ENCODE measurements around the gene MGAT4B. TPM values are rescaled to one million over a fixed set of nuclear protein-coding genes. Genes with fewer than 3 reads are reported as not detected.
"Not testable (repeated sequence)": the region's sequence is repeated elsewhere in the genome, so short reads cannot be mapped to it uniquely, and the experiment has no call there.

MGAT4B gene
- total RNA-seq, 2 experiments from 2014 or later: 61.1 to 96.5 TPM

GRCh38 chr5:179837076-179838011, 30.7 kb upstream of the MGAT4B start:
- TF ChIP-seq CTCF (conservative IDR thresholded peaks at IDR 0.05; ENCODE audit: low read length): no peak
- POLR2A ChIA-PET: interaction anchor here (0.5 kb wide), 1 partner anchor 26 kb away, joined by 3 read pairs; no protein-coding TSS in a partner anchor

GRCh38 chr5:179836225-179837019, 29.8 kb upstream of the MGAT4B start:
- Histone ChIP-seq H3K4me3 (ENCODE audit: low read depth, low read length, poor library complexity, severe bottlenecking) (no peak overlapping the region), H4K20me1 (ENCODE audit: insufficient read depth, low read length) (no peaks in the 10 kb centered on the region), H3K36me3 (ENCODE audit: insufficient read depth, low read length) (peaks cover 82% of the 10 kb centered on the region), H3K9me2 (ENCODE audit: insufficient read depth, low read length) (no peaks in the 10 kb centered on the region), H3K4me2 (ENCODE audit: low read length) (no peak overlapping the region), H2AFZ (ENCODE audit: low read length) (no peak overlapping the region), H3K4me1 (ENCODE audit: insufficient read depth, low read length, poor library complexity, severe bottlenecking) (no peaks in the 10 kb centered on the region), H3K9me3 (ENCODE audit: low read length) (no peaks in the 10 kb centered on the region), H3K27ac (ENCODE audit: low read depth, low read length, poor library complexity, severe bottlenecking) (no peak overlapping the region), H3K79me2 (ENCODE audit: insufficient read depth, low read depth, low read length) (no peaks in the 10 kb centered on the region)
- ChIA-PET POLR2A (no interaction called here), CTCF (ENCODE audit: unreplicated experiment) (no interaction called here)
- BruUV-seq (replicated peaks): no TSS peak
- intact Hi-C loops (cut with micrococcal nuclease; ENCODE audit: unreplicated experiment): no loop called here
- DNase-seq (ENCODE audit: low spot score): no peak
- TF ChIP-seq CTCF (conservative IDR thresholded peaks at IDR 0.05; ENCODE audit: low read length): no peak
- no peak for TF ChIP-seq EZH2phosphoT487 (IDR thresholded peaks at IDR 0.05; ENCODE audit: borderline replicate concordance, low read depth, low read length)

More at GRCh38 chr5:179837076-179838011, 30.7 kb upstream of the MGAT4B start:
- DNase-seq (ENCODE audit: low spot score): no peak
- no peaks in the 10 kb centered on the region for H4K20me1 ChIP-seq (ENCODE audit: insufficient read depth, low read length)
- CTCF ChIA-PET (ENCODE audit: unreplicated experiment): no interaction called here
- intact Hi-C loops (cut with micrococcal nuclease; ENCODE audit: unreplicated experiment): no loop called here
- no peaks in the 10 kb centered on the region for H3K4me1 ChIP-seq (ENCODE audit: insufficient read depth, low read length, poor library complexity, severe bottlenecking)
- no peaks in the 10 kb centered on the region for H3K9me3 ChIP-seq (ENCODE audit: low read length)
- no peaks in the 10 kb centered on the region for H3K9me2 ChIP-seq (ENCODE audit: insufficient read depth, low read length)
- no peak overlapping the region for H2AFZ ChIP-seq (ENCODE audit: low read length)
- no peaks in the 10 kb centered on the region for H3K79me2 ChIP-seq (ENCODE audit: insufficient read depth, low read depth, low read length)
- no peak overlapping the region for H3K4me3 ChIP-seq (ENCODE audit: low read depth, low read length, poor library complexity, severe bottlenecking)
- H3K27ac ChIP-seq (ENCODE audit: low read depth, low read length, poor library complexity, severe bottlenecking): no peak overlapping the region
- no peak overlapping the region for H3K4me2 ChIP-seq (ENCODE audit: low read length)
- peaks cover 82% of the 10 kb centered on the region for H3K36me3 ChIP-seq (ENCODE audit: insufficient read depth, low read length)
- BruUV-seq (replicated peaks): TSS peak; percentile 34

GRCh38 chr5:179834871-179835270, 28.2 kb upstream of the MGAT4B start:
- H3K4me1 ChIP-seq (ENCODE audit: insufficient read depth, low read length, poor library complexity, severe bottlenecking); H3K9me2 ChIP-seq (ENCODE audit: insufficient read depth, low read length); intact Hi-C loops (cut with micrococcal nuclease; ENCODE audit: unreplicated experiment); H3K79me2 ChIP-seq (ENCODE audit: insufficient read depth, low read depth, low read length); H4K20me1 ChIP-seq (ENCODE audit: insufficient read depth, low read length); CTCF ChIA-PET (ENCODE audit: unreplicated experiment); H3K27ac ChIP-seq (ENCODE audit: low read depth, low read length, poor library complexity, severe bottlenecking); H3K9me3 ChIP-seq (ENCODE audit: low read length); POLR2A ChIA-PET; H3K4me2 ChIP-seq (ENCODE audit: low read length); DNase-seq (ENCODE audit: low spot score); H2AFZ ChIP-seq (ENCODE audit: low read length); BruUV-seq (replicated peaks); H3K4me3 ChIP-seq (ENCODE audit: low read depth, low read length, poor library complexity, severe bottlenecking): not testable (repeated sequence)
- H3K36me3 ChIP-seq (ENCODE audit: insufficient read depth, low read length): peaks cover 84% of the 10 kb centered on the region
